Sciatic nerve (tissue), 2 donors: ENCODE data around the gene MAGI1. TPM values are rescaled to one million over a fixed set of nuclear protein-coding genes. Genes with fewer than 3 reads are reported as not detected.

Experiments
- ATAC-seq: fragments of 200-7000 bp; cut with Tn5 transposase; one replicate; pipeline ENCODE4 v1.9.1; 2020; ENCODE audit warnings: mild to moderate bottlenecking, moderate library complexity
- DNase-seq: peaks from one replicate; pipeline ENCODE4 v3.0.0-alpha.2; 2020; ENCODE audit warnings: low spot score
- intact Hi-C: fragments of 100-400 bp; cut with DNase I; formaldehyde crosslinking; loops from one replicate; pipeline ENCODE4 v1.14.2; 2022
- total RNA-seq: library from RNA; stranded (reverse); fragmentation: NEBNext Ultra II Directional; extraction: Animal tissue kit (Norgen Biotek cat#: 25700); gene quantifications from one replicate; pipeline ENCODE4 v1.2.1, GENCODE V29; 2021
- donor health status: DM: no; HTN: no; CAD: no.
- donor health status: DM: no; HTN: no; CAD: no.

MAGI1 gene
- total RNA-seq, 1 donor from 2014 or later = 64.6 TPM

DNA sequence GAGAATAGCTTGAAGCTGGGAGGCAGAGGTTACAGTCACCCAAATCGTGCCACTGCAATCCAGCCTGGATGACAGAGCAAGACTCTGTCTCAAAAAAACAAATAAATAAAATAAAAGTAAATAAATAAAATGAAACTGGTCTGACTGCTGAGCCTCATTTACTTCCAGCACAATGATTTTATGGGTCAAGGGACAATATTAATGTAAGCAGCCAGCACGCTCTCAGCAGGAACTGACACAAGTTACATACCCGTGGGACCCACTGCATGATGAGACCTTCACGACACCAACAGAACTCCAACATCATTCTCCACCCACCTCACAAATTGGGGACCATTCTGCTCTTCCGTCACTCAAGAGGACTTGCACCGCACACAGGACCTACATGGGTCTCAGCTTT lies 230.3 kb downstream of the MAGI1 start:
- no peak for ATAC-seq
- no peak for DNase-seq
- intact Hi-C loops = no loop called here

DNA sequence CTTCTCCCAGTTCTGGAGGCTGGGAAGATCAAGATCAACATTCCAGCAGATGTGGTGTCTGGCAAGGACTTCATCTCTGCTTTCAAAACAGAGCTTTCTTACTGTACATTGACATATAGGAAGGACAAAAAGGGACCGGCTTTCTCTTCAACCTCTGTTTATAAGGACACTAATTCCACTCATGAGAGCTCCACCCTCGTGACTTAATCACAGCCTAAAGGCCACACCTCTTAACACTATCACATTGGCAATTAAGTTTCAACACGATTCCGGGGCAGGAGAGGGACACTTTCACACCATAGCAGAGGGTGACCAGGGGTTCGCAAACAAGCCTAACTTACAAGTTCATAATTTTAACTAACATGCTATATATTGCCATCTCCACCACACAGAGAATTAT lies 231.5 kb downstream of the MAGI1 start:
- DNase-seq (no peak), ATAC-seq (no peak)
- intact Hi-C loops = no loop called here

DNA sequence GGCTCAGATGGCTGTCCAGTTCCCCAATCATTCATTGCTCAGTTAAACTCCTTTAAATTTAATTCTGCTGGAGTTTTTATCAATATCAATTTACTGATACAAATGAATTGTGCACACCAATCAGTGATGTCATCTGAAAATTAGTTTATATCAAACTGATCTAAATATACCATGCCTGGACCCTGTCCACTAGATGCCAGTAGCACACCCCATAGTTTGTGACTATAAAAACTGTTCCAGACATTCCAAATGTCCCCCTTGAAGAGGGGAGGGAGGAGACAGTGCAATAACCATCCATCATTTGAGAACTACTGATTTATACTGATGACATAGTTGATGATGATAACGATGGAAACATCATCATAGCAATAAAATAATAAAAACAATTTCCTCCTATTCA lies 232.1 kb downstream of the MAGI1 start:
- ATAC-seq = no peak
- no peak for DNase-seq
- intact Hi-C loops = no loop called here

DNA sequence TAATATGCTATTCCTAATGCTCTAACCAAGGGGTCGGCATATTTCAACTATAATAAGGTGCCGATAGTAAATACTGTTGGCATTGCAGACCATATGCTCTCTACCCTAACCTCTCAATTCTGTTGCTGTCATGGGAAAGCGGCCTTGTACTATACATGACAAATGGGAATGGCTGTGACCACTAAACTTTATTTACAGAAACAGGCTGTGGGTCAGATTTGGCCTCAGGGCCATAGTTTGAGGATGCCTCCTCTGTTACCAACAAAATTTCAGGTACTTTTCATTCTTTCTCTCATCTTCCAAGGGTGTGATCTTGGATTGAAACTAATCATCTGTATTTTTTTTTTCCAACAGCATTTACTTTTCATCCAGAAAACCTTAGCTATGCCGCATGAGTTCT lies 242.0 kb downstream of the MAGI1 start:
- DNase-seq (no peak), ATAC-seq (no peak)
- intact Hi-C loops = no loop called here

DNA sequence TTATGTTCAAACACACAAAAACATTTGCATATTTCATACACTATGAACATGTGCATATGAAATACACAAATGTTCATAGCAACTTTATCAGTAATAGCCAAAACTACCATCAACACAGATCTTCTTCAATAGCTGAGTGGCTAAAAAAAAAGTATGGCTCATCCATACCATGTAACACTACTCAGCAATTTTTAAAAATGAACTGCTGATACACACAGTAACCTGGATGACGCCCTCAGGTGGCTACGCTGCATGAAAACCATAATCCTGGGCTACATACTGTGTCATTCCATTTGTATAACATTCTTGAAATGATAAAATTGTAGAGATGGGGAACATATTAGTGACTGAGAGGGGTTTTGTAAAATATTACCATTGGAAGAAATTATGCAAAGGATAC lies 243.6 kb downstream of the MAGI1 start:
- no peak for ATAC-seq
- DNase-seq = no peak
- intact Hi-C loops = no loop called here

DNA sequence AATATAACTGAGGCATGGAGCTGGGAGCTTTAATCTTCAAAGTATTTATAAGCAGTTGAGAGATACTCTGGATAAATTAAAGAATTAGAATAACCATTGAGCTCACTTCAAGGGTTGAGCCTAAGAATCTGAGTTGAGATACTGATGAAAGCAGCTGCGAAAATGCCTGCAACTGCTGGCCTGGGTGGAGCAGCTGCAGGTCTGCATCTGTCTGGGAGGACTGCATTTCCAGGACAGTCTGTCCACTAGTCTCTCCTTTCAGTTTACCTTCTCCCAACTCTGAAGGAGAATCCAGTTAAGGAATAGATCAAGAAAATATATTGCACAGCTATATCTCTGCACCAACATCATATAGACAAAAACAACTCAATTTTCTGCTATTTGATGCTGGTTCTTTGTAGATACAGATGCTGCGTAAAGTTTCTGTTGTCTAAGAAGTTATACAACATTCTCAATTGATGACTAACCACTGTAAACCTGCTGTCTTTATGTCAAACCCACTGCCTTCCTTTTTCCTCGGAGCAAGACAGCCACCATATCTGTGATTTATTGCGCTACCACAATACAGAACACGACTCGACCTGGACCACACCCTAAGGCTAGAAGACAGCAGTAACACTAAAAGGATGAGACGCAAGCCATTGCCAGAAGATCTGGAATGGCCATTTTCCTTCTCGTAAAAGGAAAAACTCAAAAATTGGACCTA lies 245.1 kb downstream of the MAGI1 start:
- ATAC-seq = no peak
- no peak for DNase-seq
- intact Hi-C loops = no loop called here

DNA sequence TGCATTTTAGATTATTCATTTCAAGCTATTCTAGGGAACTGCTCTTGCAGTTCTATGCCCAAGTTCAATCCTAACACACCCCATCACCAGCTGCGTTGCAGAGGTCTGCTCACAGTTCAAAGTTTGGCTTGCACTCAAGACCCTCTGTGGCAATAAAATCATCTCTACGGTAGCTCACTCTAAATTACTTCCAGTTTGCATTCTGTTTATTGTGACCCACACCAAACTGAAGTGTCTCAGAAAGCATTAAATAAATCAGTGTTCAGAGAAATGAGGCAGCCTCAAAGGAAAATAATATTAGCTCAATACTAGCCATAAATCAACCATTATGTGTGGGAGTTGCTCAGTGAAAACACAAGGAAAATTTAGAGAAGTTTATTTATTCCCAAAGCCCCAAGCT lies 250.3 kb downstream of the MAGI1 start:
- intact Hi-C loops = no loop called here
- DNase-seq (no peak), ATAC-seq (no peak)

DNA sequence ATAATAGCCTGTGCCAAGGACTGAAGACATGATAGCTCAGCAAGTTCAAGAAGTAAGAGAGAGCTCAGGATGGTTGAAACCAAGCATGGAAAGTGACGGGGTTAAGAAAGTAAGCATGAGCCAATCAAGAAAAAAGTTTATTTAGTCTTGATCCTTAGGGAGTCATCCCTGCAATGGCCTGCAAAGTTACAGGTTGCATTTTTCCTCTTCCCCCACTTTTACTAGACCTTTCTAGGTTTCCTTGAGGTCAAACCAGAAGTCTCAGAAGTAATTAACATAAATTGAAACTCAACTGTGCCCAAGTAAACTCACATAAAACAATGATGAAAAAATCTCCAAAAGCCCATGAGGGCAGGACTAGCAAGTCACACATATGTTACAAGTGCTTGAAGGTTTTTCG lies 250.9 kb downstream of the MAGI1 start:
- DNase-seq (no peak), ATAC-seq (no peak)
- intact Hi-C loops = no loop called here

DNA sequence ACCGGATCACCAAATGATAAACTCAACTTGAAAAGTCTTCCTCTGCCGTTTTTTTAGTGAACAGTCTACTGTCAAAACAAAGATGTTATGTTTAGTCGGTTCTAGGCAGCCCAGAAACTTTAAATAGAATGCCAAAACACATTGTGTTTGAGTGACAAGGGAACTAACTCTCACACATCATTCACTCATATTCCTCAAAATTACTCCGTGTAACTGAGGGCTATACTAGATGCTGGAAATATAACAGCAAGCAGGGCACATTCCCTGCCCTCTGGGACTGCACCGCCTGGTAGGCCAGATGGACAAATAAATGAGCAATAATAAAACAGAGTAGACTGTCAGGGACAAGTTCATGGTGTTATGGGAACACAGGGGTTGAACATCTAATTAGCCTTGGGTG lies 251.4 kb downstream of the MAGI1 start:
- ATAC-seq = no peak
- DNase-seq = no peak
- intact Hi-C loops = no loop called here

DNA sequence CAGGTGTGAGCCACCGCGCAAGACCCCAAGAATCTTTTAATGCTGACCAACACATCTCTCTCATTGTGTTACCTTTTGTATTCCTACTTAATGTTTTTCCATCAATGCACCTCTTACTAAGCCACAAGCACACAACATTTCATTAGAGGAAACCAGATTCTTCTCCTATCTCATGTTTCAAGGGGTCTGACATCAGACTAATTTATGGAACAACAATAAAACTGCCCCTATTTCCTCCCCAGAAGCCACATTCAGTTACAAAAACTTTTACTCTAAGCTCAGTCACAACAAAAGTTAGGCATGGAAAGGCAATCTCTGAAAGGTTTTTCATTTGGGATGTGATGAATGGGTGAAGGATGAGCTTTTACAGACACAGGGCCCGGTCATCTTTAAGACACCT lies 251.8 kb downstream of the MAGI1 start:
- no peak for ATAC-seq
- intact Hi-C loops = no loop called here
- DNase-seq = no peak

DNA sequence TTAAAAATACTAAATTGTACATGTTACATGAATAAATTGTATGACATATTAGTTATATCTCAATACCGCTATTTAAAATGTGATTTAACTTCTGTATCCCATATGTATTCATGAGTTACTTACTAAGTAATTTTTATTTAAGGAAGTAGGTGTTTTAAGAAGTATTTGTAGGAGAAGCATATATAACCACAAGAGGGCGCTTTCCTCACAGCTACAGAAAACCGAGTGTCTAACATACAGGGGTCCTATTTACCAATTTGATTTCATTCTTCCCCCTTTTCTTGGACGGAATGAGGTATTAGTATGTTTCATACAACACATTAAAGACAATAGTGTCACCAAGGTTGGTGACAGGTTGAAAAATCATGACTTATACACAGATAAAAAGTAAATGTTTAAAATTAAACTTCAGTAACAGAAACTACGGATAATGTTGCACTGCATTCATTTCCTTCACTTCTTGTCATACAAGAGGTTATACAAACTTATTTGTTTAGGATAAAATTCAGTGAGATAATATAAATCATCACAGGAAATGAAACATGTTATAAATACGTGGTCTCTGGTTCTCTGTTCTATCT lies 253.6 kb downstream of the MAGI1 start:
- DNase-seq (no peak), ATAC-seq (peak; percentile 34)
- intact Hi-C loops = no loop called here

DNA sequence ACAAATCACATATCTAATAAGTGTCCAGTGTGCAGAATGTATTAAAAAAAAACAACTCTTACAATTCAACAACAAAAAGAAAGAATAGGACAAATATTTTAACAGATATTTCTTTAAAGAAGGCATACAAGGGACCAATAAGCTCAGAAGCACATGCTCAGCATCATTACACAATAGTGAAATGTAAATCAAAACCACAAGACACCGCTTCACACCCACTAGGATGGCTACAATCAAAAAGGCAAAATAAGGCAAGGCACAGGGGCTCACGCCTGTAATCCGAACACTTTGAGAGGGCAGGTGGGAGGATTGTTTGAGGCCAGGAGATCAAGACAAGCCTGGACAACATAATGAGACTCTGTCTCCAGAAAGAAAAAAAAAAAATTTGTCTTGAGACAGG lies 255.6 kb downstream of the MAGI1 start:
- intact Hi-C loops = no loop called here
- no peak for DNase-seq
- no peak for ATAC-seq

DNA sequence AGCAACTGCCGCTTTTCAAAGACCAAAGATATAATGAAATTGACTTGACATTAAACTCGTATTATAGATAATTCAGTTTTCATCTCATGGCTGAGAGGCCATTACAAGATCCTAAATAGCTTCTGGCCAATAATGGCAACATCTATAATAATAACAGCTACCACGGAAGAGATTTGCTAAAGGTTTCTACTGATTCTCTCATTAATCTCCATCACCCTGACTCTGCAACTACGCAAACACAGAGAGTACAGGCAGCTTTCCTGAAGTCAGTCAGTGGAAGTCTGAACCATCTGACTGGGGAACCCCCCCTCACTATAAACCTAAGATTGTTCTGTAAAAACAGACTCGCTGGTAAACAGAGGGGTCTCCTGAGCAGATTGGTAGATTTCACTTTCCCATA lies 257.1 kb downstream of the MAGI1 start:
- intact Hi-C loops = no loop called here
- DNase-seq (no peak), ATAC-seq (no peak)

DNA sequence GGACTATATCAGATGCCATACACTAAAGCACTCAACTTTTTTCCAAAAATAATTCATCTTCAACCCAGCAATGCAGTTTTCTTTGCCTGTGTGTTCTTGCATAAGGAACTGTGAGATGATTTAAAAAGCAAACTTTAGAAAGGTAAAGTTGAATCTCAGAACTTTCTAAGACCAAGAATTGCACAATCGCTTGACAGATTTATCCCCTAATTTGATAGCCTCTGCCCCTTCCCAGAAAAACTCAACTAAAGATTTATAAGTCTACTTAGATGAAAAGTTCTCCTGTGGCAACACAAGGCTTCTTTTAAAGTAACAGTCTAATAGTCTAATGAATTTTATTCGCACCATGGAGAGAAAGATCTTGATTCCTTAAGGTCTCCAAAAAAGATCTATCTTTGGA lies 259.3 kb downstream of the MAGI1 start:
- DNase-seq = no peak
- intact Hi-C loops = no loop called here
- ATAC-seq = no peak

DNA sequence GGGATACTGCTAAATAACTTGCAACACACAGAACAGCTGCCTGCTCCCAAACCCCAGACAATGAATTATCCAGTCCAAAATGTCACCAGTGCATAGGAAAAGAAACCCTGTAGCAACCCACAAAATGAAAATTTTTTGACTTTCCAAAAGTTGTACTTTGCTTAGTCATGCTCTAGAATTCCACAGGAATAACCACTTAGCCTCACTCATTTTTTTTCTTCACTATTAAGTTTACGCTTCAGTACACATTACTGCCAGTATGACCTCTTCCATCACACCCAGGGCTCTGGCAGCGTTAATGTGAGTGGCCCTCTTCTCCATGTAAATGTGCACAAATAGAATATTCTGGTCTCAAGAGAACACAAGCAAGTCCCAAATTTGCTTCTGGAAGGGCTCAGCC lies 259.8 kb downstream of the MAGI1 start:
- ATAC-seq (no peak), DNase-seq (no peak)
- intact Hi-C loops = no loop called here

DNA sequence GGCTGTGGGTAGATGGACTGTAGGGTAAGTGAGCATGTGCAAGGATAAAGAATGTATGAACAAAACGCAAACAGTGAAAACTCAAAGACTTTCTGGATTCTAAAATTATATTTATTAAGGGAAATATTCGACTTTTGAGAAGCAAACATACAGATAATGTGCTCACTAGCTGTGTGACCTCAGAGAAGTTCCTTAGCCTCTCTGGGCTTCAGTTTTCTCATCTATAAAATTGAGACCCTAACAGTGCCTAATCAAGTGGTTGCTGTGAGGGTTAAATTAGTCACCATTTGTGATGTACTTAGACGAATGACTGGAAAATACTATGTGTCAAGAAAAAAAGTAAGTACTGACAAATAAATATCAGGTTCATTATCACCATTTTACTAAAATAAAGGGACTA lies 261.7 kb downstream of the MAGI1 start:
- ATAC-seq (no peak), DNase-seq (no peak)
- intact Hi-C loops = no loop called here

DNA sequence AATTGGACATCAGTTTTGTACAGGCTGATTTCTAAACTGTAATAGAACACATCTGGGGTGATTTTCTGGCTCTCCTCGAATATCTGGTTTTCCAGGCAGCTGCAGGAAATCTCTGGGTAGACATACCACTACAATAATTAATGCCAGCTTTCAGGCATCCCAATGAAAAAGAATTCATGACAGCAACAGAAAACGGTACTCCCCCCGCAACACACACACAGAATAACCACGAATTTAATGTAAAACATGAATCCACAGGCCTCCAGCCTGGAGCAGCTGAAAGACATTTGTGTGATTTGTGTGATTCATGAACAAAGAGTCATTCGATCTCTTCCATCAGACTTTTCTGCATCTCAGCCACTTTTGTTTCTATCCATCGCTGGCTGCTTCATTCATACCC lies 262.2 kb downstream of the MAGI1 start:
- ATAC-seq (no peak), DNase-seq (no peak)
- intact Hi-C loops = no loop called here

DNA sequence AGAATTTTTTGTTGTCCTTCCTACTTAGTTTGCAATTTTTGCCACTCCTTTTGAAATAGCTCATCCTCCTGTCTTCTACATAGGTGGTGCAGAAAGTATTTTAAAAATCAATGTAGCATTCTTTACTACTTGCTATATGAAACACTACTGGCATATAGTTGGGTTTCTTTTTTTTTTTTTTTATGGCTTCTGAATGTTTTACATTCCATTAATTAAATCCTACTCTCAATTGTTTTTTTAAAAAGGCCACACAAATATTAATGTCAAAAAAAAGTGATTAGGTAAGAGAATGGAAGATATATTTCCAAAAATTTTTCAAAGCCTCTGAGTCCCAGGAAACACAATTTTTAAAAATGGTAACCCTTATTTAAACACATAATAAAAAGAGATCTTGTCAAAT lies 262.6 kb downstream of the MAGI1 start:
- intact Hi-C loops = no loop called here
- ATAC-seq (no peak), DNase-seq (no peak)

DNA sequence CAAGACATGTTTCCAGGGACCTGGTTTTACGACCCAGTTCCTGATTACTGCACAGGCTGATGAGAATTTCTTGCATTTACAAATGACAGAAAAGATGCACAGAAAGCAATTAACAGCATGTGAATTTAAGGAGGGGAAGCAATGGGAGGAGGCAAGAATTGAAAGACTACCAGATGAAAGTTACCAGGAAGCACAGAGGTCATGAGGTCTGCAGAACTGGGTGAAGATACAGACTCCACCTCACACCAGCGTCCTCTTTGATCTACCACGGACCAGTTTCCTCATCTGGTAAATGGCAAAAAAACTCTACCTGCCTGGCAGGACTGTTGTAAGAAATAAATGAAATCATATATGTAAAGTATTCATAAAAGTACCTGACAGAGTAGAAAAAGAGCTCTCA lies 266.0 kb downstream of the MAGI1 start:
- no peak for ATAC-seq
- DNase-seq = no peak
- intact Hi-C loops = no loop called here

DNA sequence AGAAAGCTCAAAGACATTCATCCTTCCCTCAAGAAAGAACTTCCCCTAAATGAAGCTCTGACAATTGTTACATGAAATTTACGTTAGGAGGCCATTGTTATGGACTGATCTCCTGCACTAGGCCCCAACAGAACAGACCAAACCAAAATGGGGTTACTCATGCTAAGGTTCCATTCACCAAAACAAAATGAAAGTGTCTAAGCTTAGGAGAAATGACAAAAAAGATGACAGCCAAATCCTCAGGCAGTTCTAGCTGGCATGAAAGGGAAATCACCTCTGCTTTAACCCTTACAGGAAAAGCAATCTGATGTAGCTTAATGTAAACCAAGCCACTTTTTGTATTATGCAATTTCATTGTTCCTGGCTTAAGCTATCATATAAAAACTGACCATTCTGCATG lies 271.2 kb downstream of the MAGI1 start:
- DNase-seq (no peak), ATAC-seq (no peak)
- intact Hi-C loops = no loop called here

DNA sequence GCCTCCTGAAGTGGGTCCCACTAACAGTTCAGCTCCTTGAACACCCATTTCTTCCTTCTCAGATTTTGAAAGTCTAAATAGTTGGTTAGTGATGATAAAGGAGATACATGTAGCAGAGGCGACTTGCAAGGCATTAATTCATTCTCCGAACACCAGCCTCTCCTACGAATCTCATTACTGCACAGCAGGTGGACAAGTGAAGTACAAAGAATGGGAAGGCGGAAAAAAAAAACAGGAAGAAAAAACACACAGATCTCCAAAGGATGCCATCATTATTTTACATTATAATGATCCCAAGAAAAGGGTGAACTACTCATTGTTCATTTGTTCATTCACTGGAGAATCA lies 276.5 kb downstream of the MAGI1 start:
- intact Hi-C loops = no loop called here
- DNase-seq (no peak), ATAC-seq (no peak)
